HepG2 (cell line): Measurements from ENCODE around the gene KLF13. TPM values are rescaled to one million over a fixed set of nuclear protein-coding genes. Genes with fewer than 3 reads are reported as not detected.
A peak's percentile ranks its signal among the peaks of the same experiment; 100 is the strongest.

Source experiments
- ATAC-seq: fragments of 200-7000 bp; cut with Tn5 transposase; 3 replicates; pipeline ENCODE4 v1.9.1; 2020; ENCODE audit warnings: mild to moderate bottlenecking, moderate library complexity
- BruUV-seq: library from RNA; stranded (reverse); fragments of 400-500 nt; replicated peaks from 2 replicates; lab custom pipeline; 2021; lab: Mats Ljungman, UMichigan
- CTCF ChIA-PET: fragments of 300-600 bp; formaldehyde crosslinking; extraction: SDS; loops from one replicate; lab custom pipeline; 2021; ENCODE audit warnings: low total read pairs, inconsistent platforms, low intra/inter-chr PET ratio; lab: Yijun Ruan, JAX
- POLR2A ChIA-PET: fragments of 350-600 bp; sonication (Branson Sonifier 250); formaldehyde crosslinking; loops from one replicate; lab custom pipeline; 2020; ENCODE audit warnings: antibody characterized with exemption, inconsistent platforms; lab: Yijun Ruan, JAX
- DNase-seq: peaks from one replicate; pipeline ENCODE4 v3.0.0-alpha.2; 2015; ENCODE audit warnings: low spot score
- FAIRE-seq: peaks from 3 replicates; lab custom pipeline; 2011; peaks lifted over from hg19 to GRCh38; lab: Jason Lieb, UNC
- H2AFZ ChIP-seq: one replicate; pipeline ENCODE4 v1.6.1; 2011; ENCODE audit warnings: low read length, inconsistent platforms
- H3K27ac ChIP-seq: fragments of 300-600 bp; 3 replicates; pipeline ENCODE4 v1.8.0; 2011; ENCODE audit warnings: mixed run types, mild to moderate bottlenecking, mixed read lengths, low read length, inconsistent platforms; ENCODE audit not compliant: insufficient read depth; ENCODE audit errors: extremely low read length
- H3K27me3 ChIP-seq, 2 experiments: fragments of 200-600 bp in 1 of 2; 2 replicates in 1 of 2; 3 replicates in 1 of 2; pipeline versions ENCODE4 v1.6.0 to v1.8.0; 2011; ENCODE audit warnings: low read length in 2 of 2, mild to moderate bottlenecking in 2 of 2, moderate library complexity in 2 of 2, inconsistent platforms in 1 of 2; ENCODE audit not compliant: insufficient read depth in 2 of 2, control insufficient read depth in 1 of 2
- H3K36me3 ChIP-seq, 2 experiments: fragments of 200-600 bp in 1 of 2; replicated peaks in 1 of 2; 2 replicates in 1 of 2; 3 replicates in 1 of 2; pipeline versions ENCODE4 v1.5.1 to v1.8.0; 2011; ENCODE audit warnings: low read length in 2 of 2, inconsistent platforms in 1 of 2; ENCODE audit not compliant: insufficient read depth in 2 of 2, control insufficient read depth in 1 of 2
- H3K4me1 ChIP-seq: 2 replicates; pipeline ENCODE4 v1.5.1; 2012; ENCODE audit warnings: low read length, inconsistent platforms; ENCODE audit not compliant: insufficient read depth
- H3K4me2 ChIP-seq: 2 replicates; pipeline ENCODE4 v1.6.0; 2011; ENCODE audit warnings: low read depth, low read length, inconsistent platforms
- H3K4me3 ChIP-seq, 3 experiments: fragments of 200-600 bp in 1 of 3; sonication (generic), shearing (Covaris generic) in 1 of 3; replicated peaks in 1 of 3; 2 replicates each; pipeline ENCODE4 v1.5.1; 2011 to 2016; ENCODE audit warnings: low read length in 3 of 3, inconsistent platforms in 2 of 3, low read depth in 2 of 3, mild to moderate bottlenecking in 2 of 3, control low read depth in 1 of 3, mixed read lengths in 1 of 3; ENCODE audit not compliant: insufficient read depth in 1 of 3
- H3K79me2 ChIP-seq: one replicate; pipeline ENCODE4 v1.6.1; 2011; ENCODE audit warnings: low read length, inconsistent platforms; ENCODE audit not compliant: insufficient read depth
- H3K9ac ChIP-seq: 2 replicates; pipeline ENCODE4 v1.6.0; 2011; ENCODE audit warnings: mild to moderate bottlenecking, low read depth, low read length, inconsistent platforms; ENCODE audit not compliant: insufficient read depth
- H3K9me3 ChIP-seq: 2 replicates; pipeline ENCODE4 v1.5.1; 2012; ENCODE audit warnings: mild to moderate bottlenecking, low read length
- H4K20me1 ChIP-seq: 2 replicates; pipeline ENCODE4 v1.6.0; 2011; ENCODE audit warnings: inconsistent platforms, mild to moderate bottlenecking, low read length, moderate library complexity; ENCODE audit not compliant: insufficient read depth
- HNF4A ChIP-seq: sonication (generic); formaldehyde crosslinking; IDR thresholded peaks from 2 replicates; pipeline ENCODE4 v1.4.0; 2020; ENCODE audit warnings: missing genetic modification reagents
- KDM4B ChIP-seq: sonication (generic); formaldehyde crosslinking; IDR thresholded peaks from 2 replicates; pipeline ENCODE4 v1.4.0; 2020; ENCODE audit warnings: missing genetic modification reagents
- NCOR1 ChIP-seq: fragments of 200-600 bp; sonication (generic); IDR thresholded peaks from 2 replicates; pipeline ENCODE4 v1.7.0; 2017; ENCODE audit warnings: antibody characterized with exemption, low read length, borderline replicate concordance
- PAX8 ChIP-seq: sonication (generic); formaldehyde crosslinking; IDR thresholded peaks from 2 replicates; pipeline ENCODE4 v1.8.0; 2022; ENCODE audit warnings: mild to moderate bottlenecking, missing genetic modification reagents, borderline replicate concordance
- PHF21A ChIP-seq: sonication (generic); formaldehyde crosslinking; IDR thresholded peaks from 2 replicates; pipeline ENCODE4 v1.5.0; 2020; ENCODE audit warnings: mild to moderate bottlenecking, missing genetic modification reagents
- RBFOX2 ChIP-seq: fragments of 200-400 bp; formaldehyde crosslinking; IDR thresholded peaks from 2 replicates; pipeline ENCODE4 v1.6.1; 2017; ENCODE audit warnings: low read depth, mild to moderate bottlenecking, low read length
- SALL1 ChIP-seq: sonication (generic); formaldehyde crosslinking; IDR thresholded peaks from 2 replicates; pipeline ENCODE4 v1.8.0; 2022; ENCODE audit warnings: mild to moderate bottlenecking, missing genetic modification reagents
- SPEN ChIP-seq: sonication (generic); formaldehyde crosslinking; IDR thresholded peaks from 2 replicates; pipeline ENCODE4 v1.5.1; 2020; ENCODE audit warnings: low read depth, mild to moderate bottlenecking, missing genetic modification reagents
- TRIM24 ChIP-seq: sonication (generic); formaldehyde crosslinking; IDR thresholded peaks from 2 replicates; pipeline ENCODE4 v1.8.0; 2022; ENCODE audit warnings: mild to moderate bottlenecking, missing genetic modification reagents
- ZBTB20 ChIP-seq: sonication (generic); formaldehyde crosslinking; IDR thresholded peaks from 2 replicates; pipeline ENCODE4 v1.8.1; 2023; ENCODE audit warnings: missing genetic modification reagents, low read depth, mild to moderate bottlenecking, borderline replicate concordance
- ZNF292 ChIP-seq: sonication (generic); formaldehyde crosslinking; IDR thresholded peaks from 2 replicates; pipeline ENCODE4 v1.8.1; 2022; ENCODE audit warnings: mild to moderate bottlenecking, low read depth, missing genetic modification reagents, borderline replicate concordance
- ZNF616 ChIP-seq: sonication (generic); formaldehyde crosslinking; IDR thresholded peaks from 2 replicates; pipeline ENCODE4 v1.5.0; 2020; ENCODE audit warnings: low read depth, mild to moderate bottlenecking, missing genetic modification reagents
- WGBS: methylation state at CpG from one replicate; pipeline ENCODE4 v1.1.6; 2017; ENCODE audit warnings: low lambda C conversion rate; 5-methylcytosine and 5-hydroxymethylcytosine counted together
- in situ Hi-C: cut with HindIII; loops from 2 replicates; pipeline ENCODE4 v1.10.0; 2017; ENCODE audit warnings: low pct_unique_long_range_greater_than_20kb; ENCODE audit not compliant: extremely low pct_ligation_motif_present
- intact Hi-C: fragments of 100-400 bp; cut with micrococcal nuclease; formaldehyde crosslinking; loops from one replicate; pipeline ENCODE4 v1.10.0; 2022; ENCODE audit not compliant: unreplicated experiment
- polyA plus RNA-seq, 8 experiments: library from polyadenylated mRNA; depleted of rRNA in 3 of 8; stranded (reverse) in 7 of 8; unstranded in 1 of 8; fragments of >200 nt; fragmentation: Illumina TruSeq in 4 of 8; extraction: Trizol in 4 of 8; gene quantifications; 2 replicates each; pipeline versions ENCODE4 v1.2.1 to v1.2.3, GENCODE V29; 2011 to 2016; ENCODE audit warnings: low read depth in 4 of 8, missing spikeins in 1 of 8, mixed read lengths in 1 of 8; ENCODE audit not compliant: insufficient read depth in 1 of 8
- total RNA-seq, 5 experiments: library from RNA; depleted of rRNA; stranded (reverse); fragments of >200 nt; fragmentation: Illumina TruSeq; extraction: Trizol; gene quantifications; 2 replicates each; pipeline ENCODE4 v1.2.3, GENCODE V29; 2016; ENCODE audit warnings: low read depth in 1 of 5
- TF ChIP-seq, protein P1 (sequence below): sonication (generic); formaldehyde crosslinking; IDR thresholded peaks from 2 replicates; pipeline ENCODE4 v1.4.0; 2020; ENCODE audit warnings: missing genetic modification reagents, low read depth, mild to moderate bottlenecking, borderline replicate concordance
- TF ChIP-seq, protein P2 (sequence below): sonication (generic); formaldehyde crosslinking; IDR thresholded peaks from 2 replicates; pipeline ENCODE4 v1.5.0; 2020; ENCODE audit warnings: mild to moderate bottlenecking, missing genetic modification reagents, moderate library complexity

Gene KLF13
- total and polyA plus RNA-seq, 2 of the 13 experiments (the other 11 are each of a cell fraction or from before 2014, with no cell fraction given), result 16.8 to 25.1 TPM

DNA sequence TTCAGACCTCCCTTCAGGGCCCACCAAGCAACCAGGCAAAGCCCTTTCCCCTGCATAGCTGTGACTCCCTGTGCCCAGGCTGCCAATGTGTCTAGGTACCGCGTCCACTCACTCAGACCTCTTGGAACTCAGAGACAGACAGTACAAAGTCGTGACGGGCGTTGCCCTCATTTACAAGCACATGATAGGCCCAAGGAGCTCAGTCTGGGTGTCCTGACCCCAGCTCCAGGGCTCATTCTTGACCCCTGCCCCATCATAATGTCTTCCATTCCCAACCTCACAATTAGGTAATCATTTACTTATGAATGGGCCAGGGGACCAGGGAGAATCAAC, 56.0 kb downstream of the KLF13 start:
- FAIRE-seq (no peak), ATAC-seq (peak; percentile 48), DNase-seq (no peak)
- no peak overlapping the region for H3K4me3 ChIP-seq
- H4K20me1 ChIP-seq, result no peaks in the 10 kb centered on the region
- no peaks in the 10 kb centered on the region for H3K9me3 ChIP-seq
- ChIA-PET POLR2A (interaction anchor here (0.6 to 1.9 kb wide), 3 partner anchors 57 to 117 kb away, joined by 3 to 5 read pairs (median 3); no protein-coding TSS in a partner anchor), CTCF (interaction anchor here (0.9 kb wide), 1 partner anchor 53 kb away, joined by 3 read pairs; no protein-coding TSS in a partner anchor)
- WGBS, result 45% methylated on average over 2 of the region's 5 CpGs
- no peak overlapping the region for H3K9ac ChIP-seq
- H3K79me2 ChIP-seq, result no peaks in the 10 kb centered on the region
- H3K27me3 ChIP-seq, result no peaks in the 10 kb centered on the region
- TF ChIP-seq SPEN (CRISPR knock-in tag) (0 out of 2 replicates have a peak, but pooled peaks have one; percentile 15), PHF21A (peak; percentile 12; the same call in 1 of the 2 replicates), ZNF292 (CRISPR knock-in tag) (0 out of 2 replicates have a peak, but pooled peaks have one; percentile 5), PAX8 (CRISPR knock-in tag) (no peak), TRIM24 (CRISPR knock-in tag) (no peak)
- H3K4me2 ChIP-seq, result peak overlapping the region; percentile 67
- in situ Hi-C loops, result no loop called here
- peaks cover 0 to 3% of the 10 kb centered on the region in 2 experiments; a peak in 2 of 5 replicates for H3K36me3 ChIP-seq
- peak overlapping the region; percentile 28 for H3K27ac ChIP-seq
- H3K4me1 ChIP-seq, result peaks cover 18% of the 10 kb centered on the region
- no peak overlapping the region for H2AFZ ChIP-seq
- BruUV-seq, result no TSS peak
- intact Hi-C loops, result loop anchor here (10.0 kb wide), 1 partner anchor 58 kb away; the partner anchor contains the start of gene KLF13

DNA sequence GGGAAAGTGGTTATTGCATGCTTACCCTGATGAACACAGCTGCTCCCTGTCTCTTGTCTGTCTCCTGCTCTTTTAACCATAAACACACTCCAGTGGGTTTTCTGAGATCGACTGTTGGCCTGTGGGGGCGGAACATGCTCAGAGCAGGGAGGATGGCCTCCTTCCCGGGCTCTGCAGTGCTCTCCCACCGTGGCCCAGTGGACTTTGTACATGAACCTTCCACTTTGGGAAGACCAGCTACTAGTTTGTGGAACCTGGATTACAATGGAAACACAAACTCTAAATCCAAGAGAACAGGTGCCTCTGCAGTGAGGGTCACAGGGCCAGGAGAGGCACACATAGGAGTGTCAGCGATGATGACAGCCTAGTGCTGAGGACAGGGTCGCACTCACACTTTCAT, 56.5 kb downstream of the KLF13 start:
- Histone ChIP-seq H3K36me3 (peaks cover 0 to 1% of the 10 kb centered on the region in 2 experiments; a peak in 1 of 5 replicates), H3K79me2 (no peaks in the 10 kb centered on the region), H3K4me1 (peaks cover 18% of the 10 kb centered on the region), H2AFZ (no peak overlapping the region), H3K9me3 (no peaks in the 10 kb centered on the region), H3K27ac (peak overlapping the region; percentile 28), H3K4me2 (peak overlapping the region; percentile 67), H4K20me1 (no peaks in the 10 kb centered on the region), H3K9ac (no peak overlapping the region), H3K4me3 (peak overlapping the region in 2 of 3 experiments; percentile 26 to 32; a peak in 2 of 6 replicates), H3K27me3 (no peaks in the 10 kb centered on the region)
- CTCF ChIA-PET, result interaction anchor here (0.9 kb wide), 1 partner anchor 52 kb away, joined by 3 read pairs; no protein-coding TSS in a partner anchor
- intact Hi-C loops (loop anchor here (10.0 kb wide), 1 partner anchor 58 kb away; the partner anchor contains the start of gene KLF13), in situ Hi-C loops (no loop called here)
- FAIRE-seq, result peak; percentile 8
- peak; percentile 20 for DNase-seq
- POLR2A ChIA-PET, result interaction anchor here (0.6 to 1.9 kb wide), 3 partner anchors 57 to 118 kb away, joined by 3 to 5 read pairs (median 3); no protein-coding TSS in a partner anchor
- WGBS, result 24% methylated on average over 6 of the region's 6 CpGs
- ATAC-seq, result peak; percentile 76
- BruUV-seq, result no TSS peak
- TF ChIP-seq RBFOX2 (no peak), KDM4B (no peak), NCOR1 (peak; percentile 36; the same call in 1 of the 2 replicates), SALL1 (CRISPR knock-in tag) (peak; percentile 54; the same call in 1 of the 2 replicates), ZNF616 (CRISPR knock-in tag) (no peak), ZBTB20 (CRISPR knock-in tag) (no peak), HNF4A (CRISPR knock-in tag) (peak; percentile 86)
- TF ChIP-seq, protein P1, sequence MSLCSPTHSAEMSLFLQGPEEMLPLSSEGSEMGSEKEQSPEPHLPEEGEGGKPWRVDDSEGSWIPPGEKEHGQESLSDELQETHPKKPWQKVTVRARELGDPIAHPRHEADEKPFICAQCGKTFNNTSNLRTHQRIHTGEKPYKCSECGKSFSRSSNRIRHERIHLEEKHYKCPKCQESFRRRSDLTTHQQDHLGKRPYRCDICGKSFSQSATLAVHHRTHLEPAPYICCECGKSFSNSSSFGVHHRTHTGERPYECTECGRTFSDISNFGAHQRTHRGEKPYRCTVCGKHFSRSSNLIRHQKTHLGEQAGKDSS (CRISPR knock-in tag), result 0 out of 2 replicates have a peak, but pooled peaks have one; percentile 37
- TF ChIP-seq, protein P2, sequence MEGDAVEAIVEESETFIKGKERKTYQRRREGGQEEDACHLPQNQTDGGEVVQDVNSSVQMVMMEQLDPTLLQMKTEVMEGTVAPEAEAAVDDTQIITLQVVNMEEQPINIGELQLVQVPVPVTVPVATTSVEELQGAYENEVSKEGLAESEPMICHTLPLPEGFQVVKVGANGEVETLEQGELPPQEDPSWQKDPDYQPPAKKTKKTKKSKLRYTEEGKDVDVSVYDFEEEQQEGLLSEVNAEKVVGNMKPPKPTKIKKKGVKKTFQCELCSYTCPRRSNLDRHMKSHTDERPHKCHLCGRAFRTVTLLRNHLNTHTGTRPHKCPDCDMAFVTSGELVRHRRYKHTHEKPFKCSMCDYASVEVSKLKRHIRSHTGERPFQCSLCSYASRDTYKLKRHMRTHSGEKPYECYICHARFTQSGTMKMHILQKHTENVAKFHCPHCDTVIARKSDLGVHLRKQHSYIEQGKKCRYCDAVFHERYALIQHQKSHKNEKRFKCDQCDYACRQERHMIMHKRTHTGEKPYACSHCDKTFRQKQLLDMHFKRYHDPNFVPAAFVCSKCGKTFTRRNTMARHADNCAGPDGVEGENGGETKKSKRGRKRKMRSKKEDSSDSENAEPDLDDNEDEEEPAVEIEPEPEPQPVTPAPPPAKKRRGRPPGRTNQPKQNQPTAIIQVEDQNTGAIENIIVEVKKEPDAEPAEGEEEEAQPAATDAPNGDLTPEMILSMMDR, result 0 out of 2 replicates have a peak, but pooled peaks have one; percentile 19
